Naive thymus-derived CD4-positive, alpha-beta T cell (primary cell): ENCODE measurements around the gene POFUT1. TPM values are rescaled to one million over a fixed set of nuclear protein-coding genes. Genes with fewer than 3 reads are reported as not detected.
"Not testable (repeated sequence)": the region's sequence is repeated elsewhere in the genome, so short reads cannot be mapped to it uniquely, and the experiment has no call there.

Experiments
- ATAC-seq: fragments of 150-1000 bp; cut with Tn5 transposase; 2 replicates; pipeline ENCODE4 v1.10.0; 2021; ENCODE audit warnings: mild to moderate bottlenecking, moderate library complexity
- CTCF ChIA-PET: fragments of 350-600 bp; sonication (Branson Sonifier 250); formaldehyde crosslinking; loops from one replicate; lab custom pipeline; 2021; ENCODE audit warnings: antibody characterized with exemption; lab: Charles Lee
- POLR2A ChIA-PET: fragments of 350-600 bp; sonication (Branson Sonifier 250); formaldehyde crosslinking; loops from one replicate; lab custom pipeline; 2021; ENCODE audit warnings: antibody characterized with exemption, inconsistent platforms; lab: Charles Lee
- DNase-seq, 9 donors: peaks; one replicate each; pipeline versions ENCODE4 v3.0.0 to v3.0.0-alpha.2; 2020 to 2022; ENCODE audit warnings: mixed read lengths in 1 of 9
- H3K27ac ChIP-seq: one replicate; pipeline ENCODE4 v1.7.0; 2013; ENCODE audit warnings: mild to moderate bottlenecking, low read depth, low read length, moderate library complexity
- H3K27me3 ChIP-seq, 2 donors: one replicate each; pipeline ENCODE4 v1.7.0; 2013; ENCODE audit warnings: low read length in 2 of 2, mild to moderate bottlenecking in 2 of 2, moderate library complexity in 2 of 2; ENCODE audit not compliant: control insufficient read depth in 2 of 2, insufficient read depth in 2 of 2
- H3K36me3 ChIP-seq, 3 experiments: 1 replicate in 2 of 3; 2 replicates in 1 of 3; pipeline ENCODE4 v1.7.0; 2013; ENCODE audit warnings: low read length in 3 of 3, mild to moderate bottlenecking in 3 of 3, moderate library complexity in 1 of 3; ENCODE audit not compliant: insufficient read depth in 3 of 3, control insufficient read depth in 2 of 3
- H3K4me1 ChIP-seq, 2 donors: one replicate each; pipeline ENCODE4 v1.7.0; 2013; ENCODE audit warnings: low read length in 2 of 2, mild to moderate bottlenecking in 2 of 2, moderate library complexity in 1 of 2; ENCODE audit not compliant: control insufficient read depth in 2 of 2, insufficient read depth in 2 of 2
- H3K4me3 ChIP-seq: 2 replicates; pipeline ENCODE4 v1.7.0; 2013; ENCODE audit warnings: mild to moderate bottlenecking, low read length
- H3K9me3 ChIP-seq, 3 experiments: 1 replicate in 2 of 3; 2 replicates in 1 of 3; pipeline ENCODE4 v1.7.0; 2013; ENCODE audit warnings: low read length in 3 of 3; ENCODE audit not compliant: control insufficient read depth in 2 of 3
- H3K27ac Mint-ChIP-seq, 9 donors: one replicate each; pipeline ENCODE4 v1.8.0; 2020 to 2022; ENCODE audit warnings: mixed read lengths in 9 of 9, mild to moderate bottlenecking in 8 of 9, moderate library complexity in 5 of 9, inconsistent platforms in 2 of 9
- H3K27me3 Mint-ChIP-seq, 5 donors: one replicate each; pipeline ENCODE4 v1.8.0; 2021 to 2022; ENCODE audit warnings: mixed read lengths in 5 of 5, mild to moderate bottlenecking in 1 of 5
- H3K36me3 Mint-ChIP-seq, 5 donors: one replicate each; pipeline ENCODE4 v1.8.0; 2020 to 2022; ENCODE audit warnings: mixed read lengths in 5 of 5, mild to moderate bottlenecking in 3 of 5, inconsistent platforms in 1 of 5
- H3K4me1 Mint-ChIP-seq, 7 donors: one replicate each; pipeline ENCODE4 v1.8.0; 2020 to 2022; ENCODE audit warnings: mixed read lengths in 7 of 7, mild to moderate bottlenecking in 3 of 7, inconsistent platforms in 1 of 7
- H3K4me3 Mint-ChIP-seq, 10 donors: one replicate each; pipeline ENCODE4 v1.8.0; 2020 to 2022; ENCODE audit warnings: mild to moderate bottlenecking in 10 of 10, mixed read lengths in 10 of 10, moderate library complexity in 6 of 10, inconsistent platforms in 2 of 10
- H3K9me3 Mint-ChIP-seq, 11 donors: one replicate each; pipeline ENCODE4 v1.8.0; 2020 to 2022; ENCODE audit warnings: mixed read lengths in 11 of 11, mild to moderate bottlenecking in 4 of 11, inconsistent platforms in 1 of 11, moderate library complexity in 1 of 11
- intact Hi-C, 2 donors: fragments of 100-400 bp; cut with micrococcal nuclease; formaldehyde crosslinking; loops; one replicate each; pipeline ENCODE4 v1.15.1; 2023
- polyA plus RNA-seq, 2 donors: library from polyadenylated mRNA; unstranded; fragments of 300-500 nt; fragmentation: Illumina TruSeq; gene quantifications; one replicate each; pipeline ENCODE4 v1.2.3, GENCODE V29; 2021
- total RNA-seq, 6 experiments: library from RNA in 5 of 6; stranded (reverse) in 5 of 6; gene quantifications; 1 replicate in 5 of 6; 2 replicates in 1 of 6; pipeline ENCODE4 v1.2.3 and lab custom pipeline; 2021 to 2026

The POFUT1 gene
- total and polyA plus RNA-seq, 7 experiments from 2014 or later: 12.5 to 32.2 (median 18.0) TPM

DNA sequence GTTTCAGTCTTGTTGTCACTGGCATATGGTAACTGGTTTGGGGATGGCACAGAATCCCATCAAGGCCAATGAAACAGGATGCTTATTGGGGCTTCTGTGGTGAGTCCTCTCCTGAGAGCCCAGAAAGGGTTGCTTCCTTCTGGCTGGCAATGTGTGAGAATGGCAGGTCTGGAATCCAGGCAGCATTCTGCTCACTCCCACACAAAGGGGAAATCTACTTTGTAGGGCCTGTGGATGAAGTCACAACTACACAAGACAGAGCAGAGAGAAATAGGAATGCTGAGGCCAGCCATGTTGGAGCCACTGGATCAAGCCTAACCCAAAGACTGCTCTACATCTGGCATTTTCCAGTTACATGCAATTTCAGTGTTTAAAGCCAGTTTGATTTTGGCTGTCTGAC lies 15.8 kb upstream of the POFUT1 start:
- Mint-ChIP-seq H3K9me3 (no peaks in the 10 kb centered on the region), H3K27me3 (no peaks in the 10 kb centered on the region), H3K4me3 (peak overlapping the region in 3 of 10 donors; percentile 10 to 46 (median 45)), H3K4me1 (peaks cover 8 to 44% (median 25%) of the 10 kb centered on the region in 7 donors), H3K27ac (peak overlapping the region in 7 of 9 donors; percentile 13 to 80 (median 68)), H3K36me3 (peaks cover 0 to 21% (median 4%) of the 10 kb centered on the region in 5 donors)
- DNase-seq (no peak), ATAC-seq (no peak)
- intact Hi-C loops: no loop called here
- Histone ChIP-seq H3K36me3 (peaks cover 0 to 23% (median 0%) of the 10 kb centered on the region in 3 experiments), H3K4me1 (peaks cover 10 to 18% of the 10 kb centered on the region in 2 donors), H3K4me3 (no peak overlapping the region), H3K27ac (no peak overlapping the region), H3K27me3 (no peaks in the 10 kb centered on the region), H3K9me3 (no peaks in the 10 kb centered on the region)
- CTCF ChIA-PET: no interaction called here
- POLR2A ChIA-PET: interaction anchor here (0.6 kb wide), 1 partner anchor 63 kb away, joined by 3 read pairs; no protein-coding TSS in a partner anchor

DNA sequence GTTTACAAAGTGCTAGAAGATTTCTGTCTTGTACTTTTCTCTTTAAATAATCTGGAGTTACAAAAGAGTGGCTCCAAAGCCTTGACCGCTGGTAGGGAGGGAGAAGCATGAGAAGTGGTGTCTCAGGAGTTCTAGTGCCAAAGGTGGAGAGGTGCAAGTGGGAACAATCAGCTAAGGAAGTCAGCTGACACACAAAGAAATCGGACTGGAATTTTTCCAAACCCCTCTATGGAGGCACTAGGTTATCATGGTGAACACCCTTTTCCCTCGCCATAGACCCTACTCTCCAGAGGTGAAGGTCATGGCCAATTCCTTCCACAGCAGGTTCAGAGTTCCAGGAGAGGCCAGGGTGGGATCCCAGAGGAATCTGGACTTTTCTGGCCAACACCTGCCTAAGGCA lies 15.0 kb upstream of the POFUT1 start:
- POLR2A ChIA-PET: no interaction called here
- Histone ChIP-seq H3K27me3 (no peaks in the 10 kb centered on the region), H3K27ac (no peak overlapping the region), H3K4me3 (no peak overlapping the region), H3K4me1 (peaks cover 10 to 18% of the 10 kb centered on the region in 2 donors), H3K36me3 (peaks cover 0 to 31% (median 0%) of the 10 kb centered on the region in 3 experiments), H3K9me3 (no peaks in the 10 kb centered on the region)
- intact Hi-C loops: no loop called here
- H3K27ac Mint-ChIP-seq: peak overlapping the region in 7 of 9 donors; percentile 22 to 80 (median 69)
- no peaks in the 10 kb centered on the region for H3K27me3 Mint-ChIP-seq
- H3K9me3 Mint-ChIP-seq: no peaks in the 10 kb centered on the region
- no peak overlapping the region for H3K4me3 Mint-ChIP-seq
- CTCF ChIA-PET: no interaction called here
- ATAC-seq: no peak
- no peak for DNase-seq
- H3K4me1 Mint-ChIP-seq: peaks cover 8 to 41% (median 25%) of the 10 kb centered on the region in 7 donors
- peaks cover 0 to 30% (median 5%) of the 10 kb centered on the region in 5 donors for H3K36me3 Mint-ChIP-seq

DNA sequence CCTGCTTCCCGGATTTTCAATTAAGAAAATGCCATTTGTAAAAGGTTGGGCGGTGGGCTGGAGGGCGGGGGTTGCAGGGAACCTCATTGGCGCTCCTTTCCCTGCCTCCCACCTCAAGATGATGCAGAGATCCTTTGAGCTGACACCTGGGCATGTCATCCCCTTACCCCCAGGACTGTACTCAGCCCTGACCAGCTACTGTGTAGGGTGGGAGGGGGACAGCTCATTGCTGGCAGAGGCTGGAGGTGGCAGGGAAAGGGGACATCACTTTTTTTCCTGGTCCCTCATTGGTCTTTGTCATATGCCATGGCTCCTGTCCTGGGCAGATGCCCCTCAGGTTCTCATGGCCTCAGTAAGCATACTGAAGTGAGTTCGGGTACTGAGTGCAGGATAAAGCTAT lies 14.3 kb upstream of the POFUT1 start:
- H3K9me3 Mint-ChIP-seq, H3K4me3 ChIP-seq, ATAC-seq, intact Hi-C loops, H3K27me3 ChIP-seq, H3K27ac ChIP-seq, CTCF ChIA-PET, H3K4me3 Mint-ChIP-seq, H3K27ac Mint-ChIP-seq, H3K9me3 ChIP-seq, POLR2A ChIA-PET, H3K27me3 Mint-ChIP-seq, DNase-seq: not testable (repeated sequence)
- peaks cover 0 to 36% (median 0%) of the 10 kb centered on the region in 3 experiments for H3K36me3 ChIP-seq
- H3K4me1 Mint-ChIP-seq: peaks cover 7 to 36% (median 28%) of the 10 kb centered on the region in 7 donors
- H3K4me1 ChIP-seq: peaks cover 10 to 12% of the 10 kb centered on the region in 2 donors
- H3K36me3 Mint-ChIP-seq: peaks cover 0 to 30% (median 7%) of the 10 kb centered on the region in 5 donors

DNA sequence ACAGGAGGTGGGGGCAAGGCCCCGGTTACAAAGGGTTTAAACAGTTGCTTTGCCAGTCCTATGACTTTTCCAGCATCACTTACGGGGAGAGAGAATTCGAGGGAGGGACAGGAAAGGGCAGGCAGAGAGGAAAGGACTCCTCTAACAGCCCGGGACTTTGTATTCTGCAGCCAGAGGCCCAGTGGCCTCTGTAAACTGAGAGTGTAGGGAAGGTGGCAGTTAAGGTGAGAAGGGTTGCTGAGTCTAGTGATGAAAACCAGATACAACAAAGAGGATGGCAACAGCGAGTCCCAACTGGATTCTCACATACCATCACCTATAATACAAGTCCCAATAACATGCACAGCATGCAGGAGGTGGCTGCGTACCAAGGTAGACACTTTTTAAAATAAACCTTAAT lies 13.7 kb upstream of the POFUT1 start:
- Histone ChIP-seq H3K36me3 (peaks cover 0 to 43% (median 0%) of the 10 kb centered on the region in 3 experiments), H3K4me1 (peaks cover 6 to 7% of the 10 kb centered on the region in 2 donors), H3K9me3 (no peaks in the 10 kb centered on the region), H3K4me3 (no peak overlapping the region), H3K27ac (no peak overlapping the region), H3K27me3 (no peaks in the 10 kb centered on the region)
- ATAC-seq: no peak
- no peak for DNase-seq
- Mint-ChIP-seq H3K36me3 (peaks cover 0 to 31% (median 7%) of the 10 kb centered on the region in 5 donors), H3K4me1 (peaks cover 3 to 32% (median 22%) of the 10 kb centered on the region in 7 donors), H3K9me3 (no peaks in the 10 kb centered on the region), H3K27me3 (no peaks in the 10 kb centered on the region), H3K4me3 (peak overlapping the region in 1 of 10 donors; percentile 35), H3K27ac (peak overlapping the region in 3 of 9 donors; percentile 6 to 81 (median 54))
- ChIA-PET POLR2A (interaction anchor here (1.0 kb wide), 1 partner anchor 99 kb away, joined by 3 read pairs; no protein-coding TSS in a partner anchor), CTCF (no interaction called here)
- intact Hi-C loops: no loop called here

DNA sequence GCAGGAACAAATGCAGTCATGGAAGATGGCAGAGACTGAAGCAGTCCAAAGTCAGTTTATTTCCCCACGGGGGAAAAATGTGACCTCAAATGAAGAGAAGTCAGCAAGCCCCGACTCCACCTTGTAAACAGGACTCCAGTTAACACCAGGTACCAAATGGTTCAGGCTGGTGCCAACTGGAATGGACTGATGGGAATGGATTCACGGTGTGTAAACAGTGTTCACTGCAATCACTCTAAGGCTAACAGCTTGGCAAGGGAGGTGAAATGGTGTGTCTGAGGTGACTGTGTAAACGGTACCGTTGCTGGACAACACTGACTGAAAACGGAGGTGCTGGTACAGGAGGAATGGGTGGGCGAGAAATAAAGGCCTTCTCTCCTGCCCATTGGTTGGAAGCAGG lies 12.1 kb upstream of the POFUT1 start:
- H3K4me1 Mint-ChIP-seq: peaks cover 7 to 28% (median 14%) of the 10 kb centered on the region in 7 donors
- no peak for DNase-seq
- H3K27me3 Mint-ChIP-seq: no peaks in the 10 kb centered on the region
- intact Hi-C loops: no loop called here
- Histone ChIP-seq H3K4me1 (no peaks in the 10 kb centered on the region), H3K9me3 (no peaks in the 10 kb centered on the region), H3K36me3 (peaks cover 0 to 56% (median 5%) of the 10 kb centered on the region in 3 experiments), H3K4me3 (no peak overlapping the region), H3K27ac (no peak overlapping the region), H3K27me3 (no peaks in the 10 kb centered on the region)
- ATAC-seq: no peak
- no peak overlapping the region for H3K4me3 Mint-ChIP-seq
- H3K9me3 Mint-ChIP-seq: no peaks in the 10 kb centered on the region
- CTCF ChIA-PET: no interaction called here
- H3K27ac Mint-ChIP-seq: peak overlapping the region in 2 of 9 donors; percentile 12 to 28
- peaks cover 0 to 35% (median 9%) of the 10 kb centered on the region in 5 donors for H3K36me3 Mint-ChIP-seq
- POLR2A ChIA-PET: no interaction called here

DNA sequence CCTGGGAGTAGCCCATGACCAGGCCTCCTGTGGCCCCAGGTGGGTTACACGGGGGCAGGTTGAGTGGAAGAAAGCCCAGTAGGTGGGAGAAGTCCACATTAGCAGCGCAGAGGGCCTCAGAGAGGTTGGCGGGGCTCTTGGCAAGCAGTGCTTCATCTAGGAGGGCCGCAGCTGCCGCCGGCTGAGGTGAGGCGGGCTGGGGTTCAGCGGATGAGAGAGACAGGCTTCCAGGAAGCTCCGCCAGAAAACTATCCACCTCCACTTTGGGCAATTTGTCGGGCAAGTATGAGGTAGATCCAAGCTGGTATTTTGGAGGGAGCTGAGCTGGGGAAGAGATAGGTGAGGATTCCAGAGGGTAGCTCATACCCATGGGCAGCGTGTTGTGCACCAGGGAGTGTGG lies 11.1 kb upstream of the POFUT1 start:
- peaks cover 9 to 29% (median 13%) of the 10 kb centered on the region in 7 donors for H3K4me1 Mint-ChIP-seq
- H3K27ac Mint-ChIP-seq, POLR2A ChIA-PET, H3K4me1 ChIP-seq, H3K4me3 Mint-ChIP-seq, H3K4me3 ChIP-seq, H3K27me3 Mint-ChIP-seq, H3K27ac ChIP-seq, ATAC-seq, H3K9me3 Mint-ChIP-seq, DNase-seq, intact Hi-C loops, H3K9me3 ChIP-seq, CTCF ChIA-PET, H3K27me3 ChIP-seq: not testable (repeated sequence)
- peaks cover 0 to 41% (median 9%) of the 10 kb centered on the region in 5 donors for H3K36me3 Mint-ChIP-seq
- H3K36me3 ChIP-seq: peaks cover 6 to 66% (median 9%) of the 10 kb centered on the region in 3 experiments

DNA sequence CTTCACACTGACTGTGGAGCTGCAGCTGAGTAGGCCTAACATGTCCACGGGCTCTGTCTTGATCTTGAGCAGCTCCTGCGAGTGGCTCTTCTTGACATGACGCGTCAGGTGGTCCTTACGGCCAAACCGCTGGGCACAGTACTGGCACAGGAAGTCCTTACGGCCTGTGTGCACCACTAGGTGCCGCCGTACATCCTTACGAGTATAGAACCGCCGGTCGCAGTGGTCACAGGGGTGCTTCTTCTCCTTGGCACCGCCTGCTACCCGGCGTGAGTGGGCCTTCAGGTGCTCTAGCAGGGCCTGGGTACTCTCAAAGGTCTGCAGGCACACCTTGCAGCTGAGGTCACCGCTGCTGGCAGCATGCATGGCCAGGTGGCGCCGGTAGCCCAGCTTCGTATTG lies 10.5 kb upstream of the POFUT1 start:
- H3K27ac ChIP-seq, CTCF ChIA-PET, ATAC-seq, H3K27me3 ChIP-seq, POLR2A ChIA-PET, H3K27ac Mint-ChIP-seq, H3K4me1 ChIP-seq, H3K4me3 ChIP-seq, H3K9me3 ChIP-seq, DNase-seq, H3K27me3 Mint-ChIP-seq, intact Hi-C loops, H3K9me3 Mint-ChIP-seq, H3K4me3 Mint-ChIP-seq: not testable (repeated sequence)
- Mint-ChIP-seq H3K4me1 (peaks cover 12 to 32% (median 16%) of the 10 kb centered on the region in 7 donors), H3K36me3 (peaks cover 0 to 44% (median 9%) of the 10 kb centered on the region in 5 donors)
- peaks cover 11 to 71% (median 13%) of the 10 kb centered on the region in 3 experiments for H3K36me3 ChIP-seq
